Small intestine (tissue), 7 donors: Measurements from ENCODE around the gene MYO1B. TPM values are rescaled to one million over a fixed set of nuclear protein-coding genes. Genes with fewer than 3 reads are reported as not detected.

Source experiments
- DNase-seq, 2 donors: peaks; one replicate each; pipeline versions ENCODE4 v3.0.0 to v3.0.0-alpha.2; 2013
- FAIRE-seq: peaks from 2 replicates; lab custom pipeline; 2012; peaks lifted over from hg19 to GRCh38; lab: Jason Lieb, UNC
- H3K27ac ChIP-seq, 3 donors: one replicate each; pipeline ENCODE4 v1.5.1; 2013; ENCODE audit warnings: low read length in 2 of 3, mild to moderate bottlenecking in 2 of 3, control low read depth in 1 of 3, inconsistent platforms in 1 of 3, low read depth in 1 of 3, moderate library complexity in 1 of 3
- H3K27me3 ChIP-seq, 3 donors: one replicate each; pipeline ENCODE4 v1.6.1; 2013; ENCODE audit warnings: low read length in 3 of 3, inconsistent platforms in 1 of 3; ENCODE audit not compliant: control insufficient read depth in 3 of 3, insufficient read depth in 3 of 3
- H3K36me3 ChIP-seq, 3 donors: one replicate each; pipeline ENCODE4 v1.6.1; 2013; ENCODE audit warnings: low read length in 3 of 3, inconsistent platforms in 1 of 3, low read depth in 1 of 3, mild to moderate bottlenecking in 1 of 3, moderate library complexity in 1 of 3; ENCODE audit not compliant: control insufficient read depth in 3 of 3, insufficient read depth in 2 of 3
- H3K4me1 ChIP-seq, 3 donors: one replicate each; pipeline ENCODE4 v1.6.1; 2013; ENCODE audit warnings: low read length in 2 of 3, inconsistent platforms in 1 of 3, low read depth in 1 of 3, mild to moderate bottlenecking in 1 of 3, moderate library complexity in 1 of 3; ENCODE audit not compliant: control insufficient read depth in 3 of 3, insufficient read depth in 2 of 3
- H3K4me3 ChIP-seq, 3 donors: one replicate each; pipeline ENCODE4 v1.5.1; 2013; ENCODE audit warnings: low read length in 3 of 3, control low read depth in 1 of 3, inconsistent platforms in 1 of 3, low read depth in 1 of 3, mild to moderate bottlenecking in 1 of 3, moderate library complexity in 1 of 3
- H3K9me3 ChIP-seq, 2 donors: one replicate each; pipeline ENCODE4 v1.6.1; 2013; ENCODE audit warnings: low read depth in 1 of 2, low read length in 1 of 2; ENCODE audit not compliant: control insufficient read depth in 2 of 2, insufficient read depth in 1 of 2
- WGBS, 3 donors: extraction: QIAGEN DNeasy Blood & Tissue Kit; methylation state at CpG; one replicate each; pipeline ENCODE4 v1.1.7; 2013; 5-methylcytosine and 5-hydroxymethylcytosine counted together
- polyA plus RNA-seq, 4 donors: library from polyadenylated mRNA; stranded (reverse) in 3 of 4; unstranded in 1 of 4; fragments of 200-250 nt in 3 of 4; fragments of 120-200 nt in 1 of 4; gene quantifications; one replicate each; pipeline versions ENCODE4 v1.2.1 to v1.2.3, GENCODE V29; 2013
- donor health status: healthy with polysubstance abuse.
- donor health status: control.
- donor health status: control.
- donor health status: Bipolar disorder and iron deficiency.
- donor health status: healthy.

MYO1B gene
- polyA plus RNA-seq, 4 donors, result 8.1 to 34.8 (median 12.9) TPM

GRCh38 chr2:191245869-191246531 lies 796 bp downstream of the MYO1B start:
- H3K27ac ChIP-seq, result peak overlapping the region in 2 of 3 donors; percentile 71 to 91
- H3K4me1 ChIP-seq, result peaks cover 5 to 15% (median 10%) of the 10 kb centered on the region in 3 donors
- WGBS, 3 donors, result 2 to 4% (median 4%) methylated on average over 34 of the region's 34 CpGs
- no peaks in the 10 kb centered on the region for H3K36me3 ChIP-seq
- H3K4me3 ChIP-seq, result peak overlapping the region; percentile 65 to 92 (median 80)
- FAIRE-seq (no peak), DNase-seq (peak; percentile 56 to 84)
- no peaks in the 10 kb centered on the region for H3K27me3 ChIP-seq
- H3K9me3 ChIP-seq, result peaks cover 0 to 6% of the 10 kb centered on the region in 2 donors

GRCh38 chr2:191246820-191247380 lies 1.7 kb downstream of the MYO1B start:
- H3K4me1 ChIP-seq, result peaks cover 5 to 15% (median 10%) of the 10 kb centered on the region in 3 donors
- peaks cover 0 to 6% of the 10 kb centered on the region in 2 donors for H3K9me3 ChIP-seq
- WGBS, 3 donors, result 51 to 66% (median 59%) methylated on average over 6 of the region's 6 CpGs
- H3K27ac ChIP-seq, result peak overlapping the region in 2 of 3 donors; percentile 49 to 85
- no peak for FAIRE-seq
- peak overlapping the region in 1 of 3 donors; percentile 80 for H3K4me3 ChIP-seq
- no peaks in the 10 kb centered on the region for H3K36me3 ChIP-seq
- peak; percentile 13 to 15 for DNase-seq
- H3K27me3 ChIP-seq, result no peaks in the 10 kb centered on the region

GRCh38 chr2:191247381-191248057 lies 2.3 kb downstream of the MYO1B start:
- peaks cover 0 to 6% of the 10 kb centered on the region in 2 donors for H3K9me3 ChIP-seq
- peak overlapping the region in 1 of 3 donors; percentile 80 for H3K4me3 ChIP-seq
- H3K27ac ChIP-seq, result peak overlapping the region in 2 of 3 donors; percentile 49 to 85
- H3K36me3 ChIP-seq, result no peaks in the 10 kb centered on the region
- 21 to 28% (median 26%) methylated on average over 5 of the region's 5 CpGs for WGBS, 3 donors
- peak; percentile 57 to 86 for DNase-seq
- no peaks in the 10 kb centered on the region for H3K27me3 ChIP-seq
- peaks cover 5 to 15% (median 10%) of the 10 kb centered on the region in 3 donors for H3K4me1 ChIP-seq
- FAIRE-seq, result no peak

GRCh38 chr2:191249156-191249813 lies 4.1 kb downstream of the MYO1B start:
- WGBS, 3 donors, result 42 to 56% (median 43%) methylated on average over 2 of the region's 2 CpGs
- no peak for FAIRE-seq
- no peak overlapping the region for H3K27ac ChIP-seq

GRCh38 chr2:191250400-191250799 lies 5.2 kb downstream of the MYO1B start:
- DNase-seq (no peak), FAIRE-seq (no peak)
- H3K27ac ChIP-seq, result no peak overlapping the region
- no peaks in the 10 kb centered on the region for H3K36me3 ChIP-seq
- H3K27me3 ChIP-seq, result no peaks in the 10 kb centered on the region
- peaks cover 5 to 12% (median 10%) of the 10 kb centered on the region in 3 donors for H3K4me1 ChIP-seq
- no peaks in the 10 kb centered on the region for H3K9me3 ChIP-seq
- H3K4me3 ChIP-seq, result no peak overlapping the region
- 95 to 100% (median 97%) methylated on average over 1 of the region's 1 CpG for WGBS, 3 donors

More at GRCh38 chr2:191249156-191249813, 4.1 kb downstream of the MYO1B start:
- Histone ChIP-seq H3K36me3 (no peaks in the 10 kb centered on the region), H3K4me3 (no peak overlapping the region), H3K4me1 (peaks cover 5 to 15% (median 10%) of the 10 kb centered on the region in 3 donors), H3K9me3 (no peaks in the 10 kb centered on the region), H3K27me3 (no peaks in the 10 kb centered on the region)
- DNase-seq, result peak in 1 of 2 donors; percentile 11

- 81 to 89% (median 84%) methylated on average over 5 of the region's 5 CpGs for WGBS, 3 donors
- no peak overlapping the region for H3K27ac ChIP-seq
- no peak overlapping the region for H3K4me3 ChIP-seq
- no peak for DNase-seq
- no peaks in the 10 kb centered on the region for H3K9me3 ChIP-seq
- no peak for FAIRE-seq
- no peaks in the 10 kb centered on the region for H3K27me3 ChIP-seq
- peaks cover 5 to 12% (median 10%) of the 10 kb centered on the region in 3 donors for H3K4me1 ChIP-seq
- H3K36me3 ChIP-seq, result no peaks in the 10 kb centered on the region
These were observed 5.8 kb downstream of the MYO1B start for GRCh38 chr2:191250986-191251385.

- peaks cover 0 to 5% (median 3%) of the 10 kb centered on the region in 3 donors for H3K4me1 ChIP-seq
- 82 to 85% (median 85%) methylated on average over 2 of the region's 2 CpGs for WGBS, 3 donors
- no peak for DNase-seq
These were observed 7.5 kb downstream of the MYO1B start for GRCh38 chr2:191252699-191253098.

GRCh38 chr2:191253476-191253875 lies 8.3 kb downstream of the MYO1B start:
- Histone ChIP-seq H3K4me3 (no peak overlapping the region), H3K27ac (no peak overlapping the region), H3K9me3 (no peaks in the 10 kb centered on the region), H3K36me3 (no peaks in the 10 kb centered on the region), H3K27me3 (no peaks in the 10 kb centered on the region), H3K4me1 (peaks cover 0 to 2% (median 0%) of the 10 kb centered on the region in 3 donors)
- DNase-seq (no peak), FAIRE-seq (no peak)
- 96 to 100% (median 98%) methylated on average over 2 of the region's 2 CpGs for WGBS, 3 donors

More at GRCh38 chr2:191252699-191253098, 7.5 kb downstream of the MYO1B start:
- Histone ChIP-seq H3K27me3 (no peaks in the 10 kb centered on the region), H3K27ac (no peak overlapping the region), H3K4me3 (no peak overlapping the region), H3K9me3 (no peaks in the 10 kb centered on the region), H3K36me3 (no peaks in the 10 kb centered on the region)
- no peak for FAIRE-seq
